Stimulated activated CD4-positive, alpha-beta T cell treated with anti-CD3 and anti-CD28 coated beads, TNF-alpha, amount 100 ng/mL, for 24 hours (primary cell): ENCODE data around the gene RAP1GAP2.
"Not testable (repeated sequence)": the region's sequence is repeated elsewhere in the genome, so short reads cannot be mapped to it uniquely, and the experiment has no call there.

Source experiments
- DNase-seq, 3 experiments: peaks; one replicate each; pipeline ENCODE4 v3.0.0-alpha.2; 2020; ENCODE audit warnings: low read depth in 3 of 3

Gene RAP1GAP2

GRCh38 chr17:2796164-2797125, at the start of gene RAP1GAP2:
Gene RAP1GAP2 (plus strand): TSS chr17:2796438. CDS start chr17:2796528, 90 bp downstream.
- DNase-seq, result peak; percentile 22 to 63 (median 22)

GRCh38 chr17:2749058-2749783, 47.0 kb upstream of the RAP1GAP2 start, which contains the start of gene CCDC92B:
Gene CCDC92B (minus strand): TSS chr17:2749652. CDS start chr17:2735145, 14,507 bp downstream.
- no peak for DNase-seq

GRCh38 chr17:2749784-2750181, 46.5 kb upstream of the RAP1GAP2 start:
- peak; percentile 51 to 67 (median 54) for DNase-seq

- no peak for DNase-seq
These were observed 45.5 kb upstream of the RAP1GAP2 start for GRCh38 chr17:2750721-2751120.

- DNase-seq, result no peak
These were observed 44.7 kb upstream of the RAP1GAP2 start for GRCh38 chr17:2751491-2751890.

- DNase-seq, result no peak
These were observed 40.1 kb upstream of the RAP1GAP2 start for GRCh38 chr17:2755891-2756724.

- no peak for DNase-seq
These were observed 37.4 kb upstream of the RAP1GAP2 start for GRCh38 chr17:2758870-2759269.

- no peak for DNase-seq
These were observed 26.1 kb upstream of the RAP1GAP2 start for GRCh38 chr17:2770129-2770528.

- no peak for DNase-seq
These were observed 21.0 kb upstream of the RAP1GAP2 start for GRCh38 chr17:2775206-2775605.

GRCh38 chr17:2776589-2777241, 19.5 kb upstream of the RAP1GAP2 start:
- peak in 1 of 3 experiments; percentile 12 for DNase-seq

GRCh38 chr17:2777242-2777867, 18.9 kb upstream of the RAP1GAP2 start:
- DNase-seq, result no peak

GRCh38 chr17:2778489-2778888, 17.7 kb upstream of the RAP1GAP2 start:
- no peak for DNase-seq

- no peak for DNase-seq
These were observed 16.7 kb upstream of the RAP1GAP2 start for GRCh38 chr17:2779545-2779944.

GRCh38 chr17:2780256-2780655, 16.0 kb upstream of the RAP1GAP2 start:
- DNase-seq, result no peak

- DNase-seq, result no peak
These were observed 15.2 kb upstream of the RAP1GAP2 start for GRCh38 chr17:2780931-2781454.

- not testable (repeated sequence) for DNase-seq
These were observed 14.6 kb upstream of the RAP1GAP2 start for GRCh38 chr17:2781598-2781997.

- DNase-seq, result no peak
These were observed 14.2 kb upstream of the RAP1GAP2 start for GRCh38 chr17:2782055-2782454.

GRCh38 chr17:2783310-2784030, 12.8 kb upstream of the RAP1GAP2 start:
- DNase-seq, result no peak

- DNase-seq, result no peak
These were observed 11.4 kb upstream of the RAP1GAP2 start for GRCh38 chr17:2784864-2785263.

- DNase-seq, result not testable (repeated sequence)
These were observed 10.9 kb upstream of the RAP1GAP2 start for GRCh38 chr17:2785376-2785775.
